ENCODE measurements around the gene ELOVL6. TPM values are rescaled to one million over a fixed set of nuclear protein-coding genes. Genes with fewer than 3 reads are reported as not detected.

Gene ELOVL6
- total and polyA plus RNA-seq, 12 donors = 0.84 to 7.7 (median 2.8) TPM

- DNase-seq = no peak
- TF ChIP-seq, protein P1, sequence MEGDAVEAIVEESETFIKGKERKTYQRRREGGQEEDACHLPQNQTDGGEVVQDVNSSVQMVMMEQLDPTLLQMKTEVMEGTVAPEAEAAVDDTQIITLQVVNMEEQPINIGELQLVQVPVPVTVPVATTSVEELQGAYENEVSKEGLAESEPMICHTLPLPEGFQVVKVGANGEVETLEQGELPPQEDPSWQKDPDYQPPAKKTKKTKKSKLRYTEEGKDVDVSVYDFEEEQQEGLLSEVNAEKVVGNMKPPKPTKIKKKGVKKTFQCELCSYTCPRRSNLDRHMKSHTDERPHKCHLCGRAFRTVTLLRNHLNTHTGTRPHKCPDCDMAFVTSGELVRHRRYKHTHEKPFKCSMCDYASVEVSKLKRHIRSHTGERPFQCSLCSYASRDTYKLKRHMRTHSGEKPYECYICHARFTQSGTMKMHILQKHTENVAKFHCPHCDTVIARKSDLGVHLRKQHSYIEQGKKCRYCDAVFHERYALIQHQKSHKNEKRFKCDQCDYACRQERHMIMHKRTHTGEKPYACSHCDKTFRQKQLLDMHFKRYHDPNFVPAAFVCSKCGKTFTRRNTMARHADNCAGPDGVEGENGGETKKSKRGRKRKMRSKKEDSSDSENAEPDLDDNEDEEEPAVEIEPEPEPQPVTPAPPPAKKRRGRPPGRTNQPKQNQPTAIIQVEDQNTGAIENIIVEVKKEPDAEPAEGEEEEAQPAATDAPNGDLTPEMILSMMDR (IDR thresholded peaks at IDR 0.05) = no peak
- WGBS, 2 donors = 91 to 92% methylated on average over 4 of the region's 4 CpGs
- no peaks in the 10 kb centered on the region for H3K4me1 ChIP-seq
- intact Hi-C loops (cut with DNase I) = no loop called here
- no peak overlapping the region for H3K4me3 ChIP-seq
- ATAC-seq = no peak
- no peaks in the 10 kb centered on the region for H3K36me3 ChIP-seq
- no peaks in the 10 kb centered on the region for H3K9me3 ChIP-seq
- no peak overlapping the region for H3K27ac ChIP-seq
- H3K27me3 ChIP-seq = peaks cover 0 to 40% (median 0%) of the 10 kb centered on the region in 7 donors
These were observed 176.0 kb downstream of the ELOVL6 start for GRCh38 chr4:110022457-110022856.

DNA sequence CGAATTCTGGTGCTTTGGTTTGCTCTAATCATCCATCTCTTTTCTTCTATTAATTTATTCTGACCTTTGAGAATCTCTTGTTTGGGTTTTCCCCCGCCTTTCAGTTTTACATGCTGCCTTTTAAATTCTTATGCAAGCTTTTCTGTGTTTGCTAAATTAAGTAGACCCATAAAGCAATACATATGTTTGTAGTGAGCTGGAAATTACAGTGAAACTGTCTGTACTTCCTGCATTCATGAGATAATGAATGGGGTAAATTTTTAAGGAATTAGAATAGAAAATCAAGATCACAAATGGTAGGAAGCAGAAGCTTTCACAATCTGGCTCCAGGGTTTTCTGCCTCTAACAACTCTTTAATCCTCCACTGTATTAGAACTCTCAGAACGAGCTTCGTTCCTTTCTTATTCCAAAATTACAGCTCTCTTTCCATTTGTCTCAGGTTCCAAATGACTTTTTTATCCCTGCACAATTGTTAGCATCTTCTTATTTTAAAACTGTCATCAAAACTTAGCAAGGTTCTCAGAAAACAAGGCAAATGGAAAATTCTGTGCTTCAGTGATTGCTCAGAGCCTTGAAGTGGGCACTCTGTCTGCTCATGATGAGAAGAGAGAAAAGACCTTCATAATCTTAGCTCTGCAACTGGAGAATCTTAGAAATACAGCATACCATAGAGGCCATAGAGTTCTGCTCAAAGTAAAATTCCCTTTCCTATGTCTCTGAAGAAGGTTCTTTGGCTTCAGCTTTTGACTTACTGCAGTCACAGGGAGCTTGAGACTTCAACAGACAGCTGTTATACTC, 177.6 kb downstream of the ELOVL6 start:
- 74 to 79% methylated on average over 4 of the region's 4 CpGs for WGBS, 2 donors
- Histone ChIP-seq H3K4me1 (no peaks in the 10 kb centered on the region), H3K36me3 (no peaks in the 10 kb centered on the region), H3K27me3 (peaks cover 0 to 24% (median 0%) of the 10 kb centered on the region in 7 donors), H3K4me3 (no peak overlapping the region), H3K27ac (no peak overlapping the region), H3K9me3 (peaks cover 0 to 13% (median 0%) of the 10 kb centered on the region in 11 donors)
- ATAC-seq (no peak), DNase-seq (no peak)
- TF ChIP-seq, protein P1 (IDR thresholded peaks at IDR 0.05) = no peak
- intact Hi-C loops (cut with DNase I) = no loop called here

DNA sequence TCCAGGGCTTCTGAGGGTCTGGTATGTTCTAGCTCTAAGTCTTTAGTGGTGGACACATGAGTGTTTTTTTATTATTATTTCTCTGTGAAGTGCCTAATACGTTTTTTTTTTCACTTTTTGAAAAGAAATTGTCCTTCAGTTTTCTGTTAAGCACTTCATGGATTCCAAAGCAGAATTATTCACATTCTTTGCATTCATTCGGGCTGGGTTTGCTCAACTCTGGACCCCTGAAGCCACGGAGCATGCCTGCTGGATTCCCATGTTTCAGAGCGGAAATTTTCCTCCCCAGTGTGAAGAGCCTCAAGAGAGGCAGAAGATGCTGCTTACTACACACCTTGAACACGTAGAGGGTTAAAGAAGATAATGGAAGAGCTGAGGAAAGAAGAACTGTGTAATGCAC, 178.3 kb downstream of the ELOVL6 start:
- WGBS, 2 donors = 32 to 41% methylated on average over 5 of the region's 5 CpGs
- intact Hi-C loops (cut with DNase I) = no loop called here
- Histone ChIP-seq H3K4me1 (no peaks in the 10 kb centered on the region), H3K9me3 (peaks cover 0 to 13% (median 0%) of the 10 kb centered on the region in 11 donors), H3K27ac (no peak overlapping the region), H3K36me3 (no peaks in the 10 kb centered on the region), H3K27me3 (peaks cover 0 to 17% (median 0%) of the 10 kb centered on the region in 7 donors), H3K4me3 (no peak overlapping the region)
- DNase-seq (no peak), ATAC-seq (no peak)
- TF ChIP-seq, protein P1 (IDR thresholded peaks at IDR 0.05) = no peak

- peaks cover 0 to 16% (median 0%) of the 10 kb centered on the region in 7 donors for H3K27me3 ChIP-seq
- ATAC-seq = no peak
- intact Hi-C loops (cut with DNase I) = loop anchor here in 1 of 10 donors (10.0 kb wide), 1 partner anchor 296 kb away; no protein-coding TSS in a partner anchor
- no peaks in the 10 kb centered on the region for H3K4me1 ChIP-seq
- peaks cover 0 to 13% (median 0%) of the 10 kb centered on the region in 11 donors for H3K9me3 ChIP-seq
- H3K27ac ChIP-seq = no peak overlapping the region
- 91 to 94% methylated on average over 3 of the region's 3 CpGs for WGBS, 2 donors
- H3K4me3 ChIP-seq = no peak overlapping the region
- no peak for DNase-seq
- no peaks in the 10 kb centered on the region for H3K36me3 ChIP-seq
- TF ChIP-seq, protein P1 (IDR thresholded peaks at IDR 0.05) = no peak
These were observed 179.3 kb downstream of the ELOVL6 start for GRCh38 chr4:110019153-110019552.
